Ammon's horn (tissue), 1 donor: ENCODE results near the gene BORCS6.

Experiments
- DNase-seq: peaks from one replicate; pipeline ENCODE4 v3.0.0-alpha.2; 2016; ENCODE audit warnings: low spot score

The BORCS6 gene

DNA sequence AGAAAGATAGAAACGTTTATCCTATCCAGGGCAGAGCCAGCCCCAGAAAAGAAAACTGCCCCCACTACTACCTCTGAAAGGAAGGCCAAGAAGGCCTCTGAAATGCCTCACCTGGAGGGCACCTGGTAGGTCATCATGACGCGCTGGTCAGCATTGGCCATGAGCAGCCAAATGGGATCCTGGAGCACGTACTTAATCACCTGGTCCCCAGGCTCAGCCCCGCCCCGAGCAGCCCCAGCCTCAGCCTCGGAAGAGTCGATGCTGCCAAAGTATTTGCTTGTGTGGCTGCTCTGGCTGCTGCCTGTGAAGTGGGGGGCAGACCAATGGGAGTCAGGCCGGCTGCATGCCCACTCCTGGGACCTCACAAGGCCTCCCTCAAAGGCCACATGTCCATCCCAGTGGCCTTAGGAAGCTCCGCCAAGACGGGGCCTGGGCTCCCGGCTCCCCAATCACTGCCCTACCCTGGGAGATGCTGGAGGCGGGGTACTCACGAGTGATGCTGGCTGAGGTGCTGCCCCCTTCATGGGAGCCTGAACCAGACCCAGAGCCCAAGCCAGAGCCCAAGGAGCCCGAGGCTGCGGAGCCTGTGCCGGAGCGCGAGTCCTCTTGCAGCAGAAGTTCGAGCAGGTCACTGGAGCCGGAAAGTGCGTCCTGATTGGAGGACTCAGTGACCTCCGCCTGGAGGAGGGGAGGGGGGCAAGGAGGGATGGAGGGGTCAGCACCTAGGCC is 47.7 kb downstream of the BORCS6 start:
- DNase-seq, result no peak

GRCh38 chr17:8141741-8142140 is 48.2 kb downstream of the BORCS6 start:
- DNase-seq, result no peak

- DNase-seq, result no peak
Measured at GRCh38 chr17:8141045-8141444, 48.9 kb downstream of the BORCS6 start.

DNA sequence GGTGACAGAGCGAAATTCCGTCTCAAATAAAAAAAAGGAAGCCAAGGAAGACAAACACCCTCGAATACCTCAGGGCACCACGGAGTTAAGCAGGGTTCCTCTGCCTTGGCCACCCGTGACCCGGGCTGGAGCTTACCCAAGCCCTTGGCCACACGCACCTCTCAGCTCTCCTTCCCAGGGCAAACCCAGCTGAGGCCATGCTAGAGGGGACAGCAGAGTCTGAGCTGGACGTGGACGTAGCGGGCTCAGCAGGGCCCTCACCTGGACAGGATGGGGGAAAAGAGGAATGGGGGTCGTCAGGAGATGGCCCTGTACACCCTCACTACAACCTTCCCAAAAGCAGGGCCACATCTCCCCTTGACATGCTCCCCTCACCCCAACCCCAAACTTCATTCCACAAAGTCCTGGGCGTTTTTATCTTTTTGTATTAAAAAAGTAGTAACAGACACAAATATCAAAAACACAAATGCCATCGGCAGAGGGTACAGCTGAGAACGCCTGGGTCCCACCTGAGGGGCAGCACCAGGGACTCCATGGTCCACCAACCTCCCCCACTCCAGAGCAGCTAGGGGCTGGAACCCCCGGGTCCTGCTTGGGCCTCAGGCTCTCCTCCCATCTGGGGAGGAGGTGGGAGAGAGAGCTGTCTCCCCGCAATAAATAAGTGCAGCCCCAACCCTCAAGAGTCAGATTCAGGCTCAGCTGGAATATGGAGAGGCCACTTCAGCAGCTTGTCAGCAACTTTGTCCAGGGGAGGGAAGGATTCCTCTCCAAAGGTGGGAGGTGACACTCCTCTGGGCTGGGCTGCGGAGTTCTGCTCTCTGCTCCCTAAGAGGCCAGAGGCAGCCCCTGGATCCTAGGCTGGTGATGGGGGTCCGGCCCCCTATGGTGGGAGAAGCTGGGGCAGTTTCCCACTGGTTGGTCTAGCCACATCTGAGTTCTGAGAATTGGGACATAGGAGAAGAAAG is 49.6 kb downstream of the BORCS6 start:
- DNase-seq, result no peak

- DNase-seq, result peak; percentile 90
Measured at GRCh38 chr17:8138672-8139371, 51.2 kb downstream of the BORCS6 start.

DNA sequence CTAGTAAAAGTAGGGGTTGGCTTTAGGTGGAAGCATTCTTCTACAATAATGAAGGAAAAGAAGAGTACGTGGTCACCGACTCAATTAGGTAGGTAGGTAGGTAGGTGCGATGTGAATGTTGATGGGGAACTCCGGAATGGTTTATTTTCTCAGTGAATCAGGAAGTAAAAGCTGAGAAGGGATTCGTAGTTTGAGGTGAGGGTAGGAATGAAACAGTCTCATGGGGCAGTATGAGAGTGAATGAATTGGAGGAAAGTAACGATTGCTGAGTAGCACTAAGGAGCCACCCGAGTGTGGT is 51.7 kb downstream of the BORCS6 start:
- no peak for DNase-seq
